ENCODE measurements around the gene OTOR. TPM values are rescaled to one million over a fixed set of nuclear protein-coding genes. Genes with fewer than 3 reads are reported as not detected.
A peak's percentile ranks its signal among the peaks of the same experiment; 100 is the strongest.

OTOR gene
- total and polyA plus RNA-seq, 3 experiments from 2014 or later: not detected

GRCh38 chr20:16777126-16777525, 29.0 kb downstream of the OTOR start:
- peaks cover 0 to 8% (median 0%) of the 10 kb centered on the region in 3 donors for H3K36me3 Mint-ChIP-seq
- peaks cover 0 to 7% of the 10 kb centered on the region in 2 donors for H3K27me3 Mint-ChIP-seq
- H3K36me3 ChIP-seq (ENCODE audit: insufficient read depth, low read length): no peaks in the 10 kb centered on the region
- DNase-seq: no peak
- ChIA-PET POLR2A (no interaction called here), CTCF (no interaction called here)
- no peak overlapping the region for H3K27ac ChIP-seq (ENCODE audit: low read depth, low read length)
- H3K9me3 Mint-ChIP-seq: peaks cover 5 to 19% (median 8%) of the 10 kb centered on the region in 5 donors
- no peaks in the 10 kb centered on the region for H3K4me1 Mint-ChIP-seq
- H3K4me1 ChIP-seq (ENCODE audit: insufficient read depth, low read length): no peaks in the 10 kb centered on the region
- no peak overlapping the region for H3K4me3 Mint-ChIP-seq
- no peaks in the 10 kb centered on the region for H3K27me3 ChIP-seq (ENCODE audit: insufficient read depth, low read length, poor library complexity, severe bottlenecking)
- no peak overlapping the region for H3K4me3 ChIP-seq (ENCODE audit: low read length)
- no peaks in the 10 kb centered on the region for H3K9me3 ChIP-seq (ENCODE audit: low read length)
- H3K27ac Mint-ChIP-seq: no peak overlapping the region

DNA sequence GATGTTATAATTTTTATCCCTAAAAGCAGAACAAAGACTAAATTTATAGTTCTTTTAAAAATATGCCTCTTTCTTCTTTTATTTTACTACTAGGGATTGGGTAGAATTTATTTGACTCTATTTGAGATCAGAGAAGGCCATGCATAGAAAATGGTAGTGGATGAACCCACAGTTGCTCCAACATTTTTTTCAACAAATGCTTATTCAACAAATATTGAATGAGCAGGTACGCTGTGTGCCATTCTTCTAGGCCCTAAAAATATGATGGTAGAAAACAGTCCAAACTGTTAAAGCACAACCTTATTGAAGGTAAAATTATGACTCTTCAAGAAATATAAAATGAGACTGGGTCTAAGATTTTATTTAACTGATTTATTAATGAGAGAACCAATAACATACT, 30.0 kb downstream of the OTOR start:
- ChIA-PET CTCF (no interaction called here), POLR2A (no interaction called here)
- H3K4me1 Mint-ChIP-seq: no peaks in the 10 kb centered on the region

GRCh38 chr20:16781496-16781895, 33.3 kb downstream of the OTOR start:
- Mint-ChIP-seq H3K4me1 (no peaks in the 10 kb centered on the region), H3K4me3 (no peak overlapping the region), H3K27me3 (peaks cover 0 to 3% of the 10 kb centered on the region in 2 donors), H3K27ac (no peak overlapping the region), H3K9me3 (peaks cover 10 to 23% (median 16%) of the 10 kb centered on the region in 5 donors), H3K36me3 (no peaks in the 10 kb centered on the region)
- Histone ChIP-seq H3K9me3 (ENCODE audit: low read length) (no peaks in the 10 kb centered on the region), H3K4me1 (ENCODE audit: insufficient read depth, low read length) (no peaks in the 10 kb centered on the region), H3K27me3 (ENCODE audit: insufficient read depth, low read length, poor library complexity, severe bottlenecking) (no peaks in the 10 kb centered on the region), H3K36me3 (ENCODE audit: insufficient read depth, low read length) (no peaks in the 10 kb centered on the region), H3K4me3 (ENCODE audit: low read length) (no peak overlapping the region), H3K27ac (ENCODE audit: low read depth, low read length) (no peak overlapping the region)
- CTCF ChIA-PET: no interaction called here
- POLR2A ChIA-PET: no interaction called here
- no peak for DNase-seq

More for the DNA sequence above, 30.0 kb downstream of the OTOR start:
- peaks cover 0 to 2% of the 10 kb centered on the region in 2 donors for H3K27me3 Mint-ChIP-seq
- Histone ChIP-seq H3K9me3 (ENCODE audit: low read length) (no peaks in the 10 kb centered on the region), H3K27me3 (ENCODE audit: insufficient read depth, low read length, poor library complexity, severe bottlenecking) (no peaks in the 10 kb centered on the region), H3K4me3 (ENCODE audit: low read length) (no peak overlapping the region), H3K36me3 (ENCODE audit: insufficient read depth, low read length) (no peaks in the 10 kb centered on the region), H3K27ac (ENCODE audit: low read depth, low read length) (no peak overlapping the region), H3K4me1 (ENCODE audit: insufficient read depth, low read length) (no peaks in the 10 kb centered on the region)
- H3K9me3 Mint-ChIP-seq: peaks cover 15 to 23% (median 16%) of the 10 kb centered on the region in 5 donors
- H3K27ac Mint-ChIP-seq: no peak overlapping the region
- no peak for DNase-seq
- no peak overlapping the region for H3K4me3 Mint-ChIP-seq
- H3K36me3 Mint-ChIP-seq: peaks cover 0 to 6% (median 0%) of the 10 kb centered on the region in 3 donors

DNA sequence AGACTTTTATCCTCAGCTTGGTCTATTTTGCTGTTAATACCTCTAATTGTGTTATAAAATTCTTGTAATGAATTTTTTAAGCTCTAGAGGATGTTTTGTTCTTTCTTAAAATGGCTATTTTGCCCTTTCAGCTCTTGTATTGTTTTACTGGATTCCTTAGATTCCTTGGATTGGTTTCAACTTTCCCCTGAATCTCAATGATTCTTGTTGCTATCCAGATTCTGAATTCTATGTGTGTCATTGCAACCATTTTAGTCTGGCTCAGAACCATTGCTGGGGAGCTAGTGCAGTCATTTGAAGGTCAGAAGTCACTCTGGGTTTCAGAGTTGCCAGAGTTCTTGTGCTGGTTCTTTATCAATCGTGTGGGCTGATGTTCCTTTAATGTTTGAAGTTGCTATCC, 37.1 kb downstream of the OTOR start:
- H3K4me1 ChIP-seq (ENCODE audit: insufficient read depth, low read length): no peaks in the 10 kb centered on the region
- no peaks in the 10 kb centered on the region for H3K9me3 ChIP-seq (ENCODE audit: low read length)
- Mint-ChIP-seq H3K27me3 (peaks cover 9 to 12% of the 10 kb centered on the region in 2 donors), H3K4me3 (no peak overlapping the region), H3K27ac (peak overlapping the region in 1 of 8 donors; percentile 24), H3K9me3 (peaks cover 14 to 21% (median 20%) of the 10 kb centered on the region in 5 donors), H3K36me3 (no peaks in the 10 kb centered on the region), H3K4me1 (no peaks in the 10 kb centered on the region)
- no peak overlapping the region for H3K4me3 ChIP-seq (ENCODE audit: low read length)
- DNase-seq: no peak
- H3K27me3 ChIP-seq (ENCODE audit: insufficient read depth, low read length, poor library complexity, severe bottlenecking): no peaks in the 10 kb centered on the region
- CTCF ChIA-PET: interaction anchor here (1.4 kb wide), 1 partner anchor 9 kb away, joined by 3 read pairs; no protein-coding TSS in a partner anchor
- H3K27ac ChIP-seq (ENCODE audit: low read depth, low read length): no peak overlapping the region
- POLR2A ChIA-PET: no interaction called here
- H3K36me3 ChIP-seq (ENCODE audit: insufficient read depth, low read length): no peaks in the 10 kb centered on the region

Other genes starting within 250 kb of the OTOR start
- 1 to 10 TPM; 3.2 to 3.4 TPM for gene KIF16B, start 174.9 kb upstream of the OTOR start, total RNA-seq
- 6.0 TPM for gene KIF16B, start 174.9 kb upstream of the OTOR start, polyA plus RNA-seq
- gene SNRPB2, start 18.3 kb upstream of the OTOR start, total RNA-seq: 100 to 1,000 TPM; 116 to 118 TPM
- 86.8 TPM for gene SNRPB2, start 18.3 kb upstream of the OTOR start, polyA plus RNA-seq